A549 (cell line): ENCODE results near the gene BBS9.

Experiments used
- CHD4 ChIP-seq: fragments of 200-600 bp; sonication (generic); IDR thresholded peaks from 2 replicates; pipeline ENCODE4 v1.6.1; 2016; ENCODE audit warnings: antibody characterized with exemption, mild to moderate bottlenecking, borderline replicate concordance
- CTCF ChIP-seq: fragments of >200 bp; sonication (Bioruptor Twin); formaldehyde crosslinking; IDR thresholded peaks from 3 replicates; pipeline ENCODE4 v1.5.1; 2016
- EP300 ChIP-seq, 2 experiments: fragments of >200 bp; sonication (Bioruptor Twin); formaldehyde crosslinking; IDR thresholded peaks; 2 replicates in 1 of 2; 3 replicates in 1 of 2; pipeline ENCODE4 v1.6.1; 2016 to 2017
- HDAC2 ChIP-seq: fragments of 200-600 bp; sonication (generic); IDR thresholded peaks from 2 replicates; pipeline ENCODE4 v1.6.1; 2016
- JUN ChIP-seq, 2 experiments: fragments of >200 bp; sonication (Bioruptor Twin); formaldehyde crosslinking; IDR thresholded peaks; 2 replicates in 1 of 2; 3 replicates in 1 of 2; pipeline ENCODE4 v1.6.1; 2016 to 2017
- MYC ChIP-seq: IDR thresholded peaks from 2 replicates; pipeline ENCODE4 v1.6.1; 2012; ENCODE audit warnings: mild to moderate bottlenecking, inconsistent platforms, low read length, improper control_type of control experiment, borderline replicate concordance
- NR3C1 ChIP-seq: fragments of >200 bp; sonication (Bioruptor Twin); formaldehyde crosslinking; IDR thresholded peaks from 3 replicates; pipeline ENCODE4 v1.6.1; 2017
- POLR2A ChIP-seq: IDR thresholded peaks from 2 replicates; pipeline ENCODE4 v1.6.1; 2012; ENCODE audit warnings: mild to moderate bottlenecking, low read length
- RAD21 ChIP-seq, 2 experiments: fragments of >200 bp in 1 of 2; sonication (Bioruptor Twin) in 1 of 2; formaldehyde crosslinking in 1 of 2; IDR thresholded peaks in 1 of 2; conservative IDR thresholded peaks in 1 of 2; 2 replicates in 1 of 2; 3 replicates in 1 of 2; pipeline ENCODE4 v1.6.1; 2012 to 2018; ENCODE audit warnings: inconsistent platforms in 1 of 2
- RARB ChIP-seq: fragments of 250-450 bp; sonication (Bioruptor Pico); IDR thresholded peaks from 2 replicates; pipeline ENCODE4 v1.8.0; 2021; ENCODE audit warnings: mild to moderate bottlenecking, moderate library complexity
- RCOR1 ChIP-seq: fragments of 150-350 bp; IDR thresholded peaks from 2 replicates; pipeline ENCODE4 v1.6.1; 2014; ENCODE audit warnings: antibody characterized with exemption, low read length, low read depth
- REST ChIP-seq: fragments of 200-600 bp; sonication (generic); IDR thresholded peaks from 2 replicates; pipeline ENCODE4 v1.6.1; 2016; ENCODE audit warnings: antibody characterized with exemption, mild to moderate bottlenecking, moderate library complexity
- SMC3 ChIP-seq: fragments of >200 bp; sonication (Bioruptor Twin); formaldehyde crosslinking; IDR thresholded peaks from 3 replicates; pipeline ENCODE4 v1.6.1; 2018; ENCODE audit warnings: inconsistent platforms
- TF ChIP-seq, protein P1 (sequence below): IDR thresholded peaks from 2 replicates; pipeline ENCODE4 v1.6.1; 2012

- TF ChIP-seq, protein P1, sequence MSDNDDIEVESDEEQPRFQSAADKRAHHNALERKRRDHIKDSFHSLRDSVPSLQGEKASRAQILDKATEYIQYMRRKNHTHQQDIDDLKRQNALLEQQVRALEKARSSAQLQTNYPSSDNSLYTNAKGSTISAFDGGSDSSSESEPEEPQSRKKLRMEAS: no peak
- TF ChIP-seq JUN (IDR thresholded peaks at IDR 0.05) (no peak), CTCF (no peak), HDAC2 (no peak), SMC3 (no peak), NR3C1 (no peak), RAD21 (conservative IDR thresholded peaks at IDR 0.05 in 1 of 2, IDR thresholded peaks at IDR 0.05 in 1 of 2) (no peak), CHD4 (no peak), REST (no peak), POLR2A (no peak), EP300 (IDR thresholded peaks at IDR 0.05) (no peak), MYC (no peak), RARB (CRISPR knock-in tag) (no peak), RCOR1 (no peak)
These were observed 503.6 kb downstream of the BBS9 start for GRCh38 chr7:33632840-33633525.
